ENCODE measurements around the gene DDX54.

DDX54 gene

GRCh38 chr12:113162102-113163029, 22.9 kb downstream of the DDX54 start:
- no peak overlapping the region for H3K27ac ChIP-seq
- no peak overlapping the region for H3K4me3 ChIP-seq (ENCODE audit: low read depth in 1 of 2, low read length in 1 of 2)
- H3K36me3 ChIP-seq = peaks cover 96% of the 10 kb centered on the region
- no peak for TF ChIP-seq CTCF (IDR thresholded peaks at IDR 0.05)
- no peaks in the 10 kb centered on the region for H3K9me3 ChIP-seq
- H3K27me3 ChIP-seq = no peaks in the 10 kb centered on the region
- no peaks in the 10 kb centered on the region for H3K4me1 ChIP-seq (ENCODE audit: control insufficient read depth in 1 of 2, insufficient read depth in 1 of 2, low read depth in 1 of 2, low read length in 1 of 2)

- peaks cover 92% of the 10 kb centered on the region for H3K36me3 ChIP-seq
- no peak overlapping the region for H3K4me3 ChIP-seq (ENCODE audit: low read depth in 1 of 2, low read length in 1 of 2)
- H3K27me3 ChIP-seq = peaks cover under 1% of the 10 kb centered on the region
- no peak overlapping the region for H3K27ac ChIP-seq
- no peaks in the 10 kb centered on the region for H3K9me3 ChIP-seq
- no peaks in the 10 kb centered on the region for H3K4me1 ChIP-seq (ENCODE audit: control insufficient read depth in 1 of 2, insufficient read depth in 1 of 2, low read depth in 1 of 2, low read length in 1 of 2)
- no peak for TF ChIP-seq CTCF (IDR thresholded peaks at IDR 0.05)
Observed at GRCh38 chr12:113161415-113162016, 23.8 kb downstream of the DDX54 start.

- no peak for TF ChIP-seq CTCF (IDR thresholded peaks at IDR 0.05)
- Histone ChIP-seq H3K36me3 (peaks cover 78% of the 10 kb centered on the region), H3K4me3 (ENCODE audit: low read depth in 1 of 2, low read length in 1 of 2) (no peak overlapping the region), H3K9me3 (no peaks in the 10 kb centered on the region), H3K27ac (no peak overlapping the region), H3K27me3 (peaks cover 16% of the 10 kb centered on the region), H3K4me1 (ENCODE audit: control insufficient read depth in 1 of 2, insufficient read depth in 1 of 2, low read depth in 1 of 2, low read length in 1 of 2) (no peaks in the 10 kb centered on the region)
Observed at GRCh38 chr12:113159937-113160336, 25.3 kb downstream of the DDX54 start.

GRCh38 chr12:113158439-113159203, 26.7 kb downstream of the DDX54 start:
- peaks cover 29% of the 10 kb centered on the region for H3K27me3 ChIP-seq

More at GRCh38 chr12:113158439-113159203, 26.7 kb downstream of the DDX54 start:
- H3K4me1 ChIP-seq (ENCODE audit: control insufficient read depth in 1 of 2, insufficient read depth in 1 of 2, low read depth in 1 of 2, low read length in 1 of 2) = peaks cover 0 to under 1% of the 10 kb centered on the region in 2 experiments
- peaks cover 64% of the 10 kb centered on the region for H3K36me3 ChIP-seq
- H3K4me3 ChIP-seq (ENCODE audit: low read depth in 1 of 2, low read length in 1 of 2) = no peak overlapping the region
- H3K9me3 ChIP-seq = no peaks in the 10 kb centered on the region
- no peak overlapping the region for H3K27ac ChIP-seq
- no peak for TF ChIP-seq CTCF (IDR thresholded peaks at IDR 0.05)
